ENCODE results near the gene PHF23. TPM values are rescaled to one million over a fixed set of nuclear protein-coding genes. Genes with fewer than 3 reads are reported as not detected.

Gene PHF23
- total and polyA plus RNA-seq, 9 of the 15 experiments (the other 6 are each of a cell fraction or from before 2014, with no cell fraction given): 7.4 to 87.5 (median 33.7) TPM

DNA sequence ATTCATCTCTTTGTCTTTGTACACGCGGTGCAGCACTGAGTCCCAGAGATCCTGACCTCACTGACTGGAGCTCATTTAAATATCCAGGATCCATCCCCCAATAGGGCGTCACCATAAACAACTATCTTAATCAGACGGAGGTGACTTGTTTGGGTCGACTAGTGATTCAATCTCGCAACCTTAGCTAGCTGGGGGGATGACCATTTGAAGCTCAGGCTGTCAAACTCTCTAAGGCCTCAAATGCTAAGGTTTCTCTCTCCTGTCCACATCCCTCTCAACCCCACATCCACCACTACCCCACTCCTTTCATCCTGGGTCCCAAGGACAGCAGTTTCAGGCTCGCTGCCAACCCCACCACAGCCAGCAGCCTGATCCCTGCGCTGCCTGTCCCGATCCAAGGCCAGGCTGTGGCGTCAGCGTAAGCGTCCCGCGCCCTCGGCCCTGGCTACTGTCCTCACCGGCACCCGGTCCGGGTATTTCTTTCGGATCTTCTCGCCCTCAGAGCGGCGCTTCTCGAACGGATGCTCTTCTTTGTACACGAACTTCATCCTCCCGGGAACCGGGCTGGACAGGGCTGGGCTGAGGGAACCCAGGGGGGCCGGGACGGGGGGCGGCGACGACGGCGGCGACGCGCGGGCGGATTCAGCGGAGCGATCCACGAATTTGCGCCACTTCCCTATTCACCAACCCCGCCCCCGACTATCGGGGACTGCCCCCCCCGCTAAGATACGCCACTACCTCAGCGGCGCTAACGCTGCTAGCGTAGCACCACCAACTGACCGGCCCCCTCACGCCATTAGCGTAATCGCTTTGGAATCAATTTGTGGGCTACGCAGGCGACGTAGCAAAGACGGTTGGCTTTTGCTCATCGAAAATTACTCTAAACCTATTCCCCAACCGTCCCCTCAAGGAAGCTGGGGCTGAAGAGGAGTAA, 2.8 kb upstream of the PHF23 start, which contains the start of gene GABARAP (continued):
- 0 out of 4 replicates have a peak, but pooled peaks of 1 of the 2 experiments have one; percentile 31 for TF ChIP-seq TBL1XR1 (IDR thresholded peaks at IDR 0.05; ENCODE audit: low read length in 2 of 2)
- TF ChIP-seq, protein P1, sequence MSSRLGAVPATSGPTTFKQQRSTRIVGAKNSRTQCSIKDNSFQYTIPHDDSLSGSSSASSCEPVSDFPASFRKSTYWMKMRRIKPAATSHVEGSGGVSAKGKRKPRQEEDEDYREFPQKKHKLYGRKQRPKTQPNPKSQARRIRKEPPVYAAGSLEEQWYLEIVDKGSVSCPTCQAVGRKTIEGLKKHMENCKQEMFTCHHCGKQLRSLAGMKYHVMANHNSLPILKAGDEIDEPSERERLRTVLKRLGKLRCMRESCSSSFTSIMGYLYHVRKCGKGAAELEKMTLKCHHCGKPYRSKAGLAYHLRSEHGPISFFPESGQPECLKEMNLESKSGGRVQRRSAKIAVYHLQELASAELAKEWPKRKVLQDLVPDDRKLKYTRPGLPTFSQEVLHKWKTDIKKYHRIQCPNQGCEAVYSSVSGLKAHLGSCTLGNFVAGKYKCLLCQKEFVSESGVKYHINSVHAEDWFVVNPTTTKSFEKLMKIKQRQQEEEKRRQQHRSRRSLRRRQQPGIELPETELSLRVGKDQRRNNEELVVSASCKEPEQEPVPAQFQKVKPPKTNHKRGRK (tag; IDR thresholded peaks at IDR 0.05): no peak
- TF ChIP-seq, protein P2, sequence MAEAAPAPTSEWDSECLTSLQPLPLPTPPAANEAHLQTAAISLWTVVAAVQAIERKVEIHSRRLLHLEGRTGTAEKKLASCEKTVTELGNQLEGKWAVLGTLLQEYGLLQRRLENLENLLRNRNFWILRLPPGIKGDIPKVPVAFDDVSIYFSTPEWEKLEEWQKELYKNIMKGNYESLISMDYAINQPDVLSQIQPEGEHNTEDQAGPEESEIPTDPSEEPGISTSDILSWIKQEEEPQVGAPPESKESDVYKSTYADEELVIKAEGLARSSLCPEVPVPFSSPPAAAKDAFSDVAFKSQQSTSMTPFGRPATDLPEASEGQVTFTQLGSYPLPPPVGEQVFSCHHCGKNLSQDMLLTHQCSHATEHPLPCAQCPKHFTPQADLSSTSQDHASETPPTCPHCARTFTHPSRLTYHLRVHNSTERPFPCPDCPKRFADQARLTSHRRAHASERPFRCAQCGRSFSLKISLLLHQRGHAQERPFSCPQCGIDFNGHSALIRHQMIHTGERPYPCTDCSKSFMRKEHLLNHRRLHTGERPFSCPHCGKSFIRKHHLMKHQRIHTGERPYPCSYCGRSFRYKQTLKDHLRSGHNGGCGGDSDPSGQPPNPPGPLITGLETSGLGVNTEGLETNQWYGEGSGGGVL (CRISPR knock-in tag; IDR thresholded peaks at IDR 0.05): no peak
- peak; percentile 23 to 45; a peak in 2 of 4 replicates for TF ChIP-seq NRF1 (conservative IDR thresholded peaks at IDR 0.05 in 1 of 2, IDR thresholded peaks at IDR 0.05 in 1 of 2)
- no peak for TF ChIP-seq PTTG1 (tag; IDR thresholded peaks at IDR 0.05; ENCODE audit: low read depth)
- TF ChIP-seq, protein P3, sequence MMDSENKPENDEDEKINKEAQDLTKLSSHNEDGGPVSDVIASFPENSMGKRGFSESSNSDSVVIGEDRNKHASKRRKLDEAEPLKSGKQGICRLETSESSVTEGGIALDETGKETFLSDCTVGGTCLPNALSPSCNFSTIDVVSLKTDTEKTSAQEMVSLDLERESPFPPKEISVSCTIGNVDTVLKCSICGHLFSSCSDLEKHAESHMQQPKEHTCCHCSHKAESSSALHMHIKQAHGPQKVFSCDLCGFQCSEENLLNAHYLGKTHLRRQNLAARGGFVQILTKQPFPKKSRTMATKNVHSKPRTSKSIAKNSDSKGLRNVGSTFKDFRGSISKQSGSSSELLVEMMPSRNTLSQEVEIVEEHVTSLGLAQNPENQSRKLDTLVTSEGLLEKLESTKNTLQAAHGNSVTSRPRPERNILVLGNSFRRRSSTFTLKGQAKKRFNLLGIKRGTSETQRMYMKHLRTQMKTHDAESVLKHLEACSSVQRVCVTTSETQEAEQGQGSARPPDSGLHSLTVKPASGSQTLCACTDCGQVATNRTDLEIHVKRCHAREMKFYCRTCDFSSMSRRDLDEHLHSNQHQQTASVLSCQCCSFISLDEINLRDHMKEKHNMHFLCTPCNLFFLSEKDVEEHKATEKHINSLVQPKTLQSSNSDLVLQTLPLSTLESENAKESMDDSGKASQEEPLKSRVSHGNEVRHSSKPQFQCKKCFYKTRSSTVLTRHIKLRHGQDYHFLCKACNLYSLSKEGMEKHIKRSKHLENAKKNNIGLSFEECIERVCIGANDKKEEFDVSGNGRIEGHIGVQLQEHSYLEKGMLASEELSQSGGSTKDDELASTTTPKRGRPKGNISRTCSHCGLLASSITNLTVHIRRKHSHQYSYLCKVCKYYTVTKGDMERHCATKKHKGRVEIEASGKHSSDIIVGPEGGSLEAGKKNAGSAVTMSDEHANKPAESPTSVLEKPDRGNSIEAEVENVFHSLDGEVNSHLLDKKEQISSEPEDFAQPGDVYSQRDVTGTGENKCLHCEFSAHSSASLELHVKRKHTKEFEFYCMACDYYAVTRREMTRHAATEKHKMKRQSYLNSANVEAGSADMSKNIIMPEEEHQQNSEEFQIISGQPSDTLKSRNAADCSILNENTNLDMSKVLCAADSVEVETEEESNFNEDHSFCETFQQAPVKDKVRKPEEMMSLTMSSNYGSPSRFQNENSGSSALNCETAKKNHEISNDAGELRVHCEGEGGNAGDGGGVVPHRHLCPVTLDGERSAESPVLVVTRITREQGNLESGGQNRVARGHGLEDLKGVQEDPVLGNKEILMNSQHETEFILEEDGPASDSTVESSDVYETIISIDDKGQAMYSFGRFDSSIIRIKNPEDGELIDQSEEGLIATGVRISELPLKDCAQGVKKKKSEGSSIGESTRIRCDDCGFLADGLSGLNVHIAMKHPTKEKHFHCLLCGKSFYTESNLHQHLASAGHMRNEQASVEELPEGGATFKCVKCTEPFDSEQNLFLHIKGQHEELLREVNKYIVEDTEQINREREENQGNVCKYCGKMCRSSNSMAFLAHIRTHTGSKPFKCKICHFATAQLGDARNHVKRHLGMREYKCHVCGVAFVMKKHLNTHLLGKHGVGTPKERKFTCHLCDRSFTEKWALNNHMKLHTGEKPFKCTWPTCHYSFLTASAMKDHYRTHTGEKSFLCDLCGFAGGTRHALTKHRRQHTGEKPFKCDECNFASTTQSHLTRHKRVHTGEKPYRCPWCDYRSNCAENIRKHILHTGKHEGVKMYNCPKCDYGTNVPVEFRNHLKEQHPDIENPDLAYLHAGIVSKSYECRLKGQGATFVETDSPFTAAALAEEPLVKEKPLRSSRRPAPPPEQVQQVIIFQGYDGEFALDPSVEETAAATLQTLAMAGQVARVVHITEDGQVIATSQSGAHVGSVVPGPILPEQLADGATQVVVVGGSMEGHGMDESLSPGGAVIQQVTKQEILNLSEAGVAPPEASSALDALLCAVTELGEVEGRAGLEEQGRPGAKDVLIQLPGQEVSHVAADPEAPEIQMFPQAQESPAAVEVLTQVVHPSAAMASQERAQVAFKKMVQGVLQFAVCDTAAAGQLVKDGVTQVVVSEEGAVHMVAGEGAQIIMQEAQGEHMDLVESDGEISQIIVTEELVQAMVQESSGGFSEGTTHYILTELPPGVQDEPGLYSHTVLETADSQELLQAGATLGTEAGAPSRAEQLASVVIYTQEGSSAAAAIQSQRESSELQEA (IDR thresholded peaks at IDR 0.05; ENCODE audit: low read depth): no peak
- no peak for TF ChIP-seq ESRRA (IDR thresholded peaks at IDR 0.05; ENCODE audit: borderline replicate concordance, low read depth)
- no peak for TF ChIP-seq NCOR1 (IDR thresholded peaks at IDR 0.05)
- TF ChIP-seq NBN (IDR thresholded peaks at IDR 0.05; ENCODE audit: low read depth): no peak
- peak; percentile 76; the same call in 1 of the 2 replicates for TF ChIP-seq MTA1 (IDR thresholded peaks at IDR 0.05; ENCODE audit: borderline replicate concordance)
- TF ChIP-seq, protein P4, sequence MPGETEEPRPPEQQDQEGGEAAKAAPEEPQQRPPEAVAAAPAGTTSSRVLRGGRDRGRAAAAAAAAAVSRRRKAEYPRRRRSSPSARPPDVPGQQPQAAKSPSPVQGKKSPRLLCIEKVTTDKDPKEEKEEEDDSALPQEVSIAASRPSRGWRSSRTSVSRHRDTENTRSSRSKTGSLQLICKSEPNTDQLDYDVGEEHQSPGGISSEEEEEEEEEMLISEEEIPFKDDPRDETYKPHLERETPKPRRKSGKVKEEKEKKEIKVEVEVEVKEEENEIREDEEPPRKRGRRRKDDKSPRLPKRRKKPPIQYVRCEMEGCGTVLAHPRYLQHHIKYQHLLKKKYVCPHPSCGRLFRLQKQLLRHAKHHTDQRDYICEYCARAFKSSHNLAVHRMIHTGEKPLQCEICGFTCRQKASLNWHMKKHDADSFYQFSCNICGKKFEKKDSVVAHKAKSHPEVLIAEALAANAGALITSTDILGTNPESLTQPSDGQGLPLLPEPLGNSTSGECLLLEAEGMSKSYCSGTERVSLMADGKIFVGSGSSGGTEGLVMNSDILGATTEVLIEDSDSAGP (CRISPR knock-in tag; IDR thresholded peaks at IDR 0.05): no peak
- peak; percentile 25; the same call in 1 of the 2 replicates for TF ChIP-seq ARID1B (IDR thresholded peaks at IDR 0.05)
- TF ChIP-seq POLR2G (IDR thresholded peaks at IDR 0.05; ENCODE audit: low read depth, low read length): peak; percentile 83

All from K562 (cell line).